Activated B cell treated with CpG ODN at 0.5 μM for 24 hours (primary cell): ENCODE results near the gene NCKAP1. TPM values are rescaled to one million over a fixed set of nuclear protein-coding genes. Genes with fewer than 3 reads are reported as not detected.

Experiments
- ATAC-seq: fragments of 200-7000 bp; cut with Tn5 transposase; one replicate; pipeline ENCODE4 v1.10.0; 2021; ENCODE audit warnings: low read depth, mild to moderate bottlenecking, moderate library complexity
- CTCF ChIA-PET: fragments of 350-600 bp; sonication (Branson Sonifier 250); formaldehyde crosslinking; loops from one replicate; lab custom pipeline; 2021; ENCODE audit warnings: antibody characterized with exemption; lab: Charles Lee
- POLR2A ChIA-PET: fragments of 350-600 bp; sonication (Branson Sonifier 250); formaldehyde crosslinking; loops from one replicate; lab custom pipeline; 2021; ENCODE audit warnings: antibody characterized with exemption; lab: Charles Lee
- DNase-seq: peaks from one replicate; pipeline ENCODE4 v3.0.0; 2022
- H3K27ac Mint-ChIP-seq: one replicate; pipeline ENCODE4 v1.8.0; 2020; ENCODE audit warnings: mixed read lengths
- H3K27me3 Mint-ChIP-seq: one replicate; pipeline ENCODE4 v1.8.0; 2021; ENCODE audit warnings: mixed read lengths
- H3K36me3 Mint-ChIP-seq: one replicate; pipeline ENCODE4 v1.8.0; 2021; ENCODE audit warnings: low read depth, mixed read lengths
- H3K4me1 Mint-ChIP-seq: one replicate; pipeline ENCODE4 v1.8.0; 2021; ENCODE audit warnings: mixed read lengths
- H3K4me3 Mint-ChIP-seq: one replicate; pipeline ENCODE4 v1.8.0; 2020; ENCODE audit warnings: mild to moderate bottlenecking, mixed read lengths
- H3K9me3 Mint-ChIP-seq: one replicate; pipeline ENCODE4 v1.8.0; 2020; ENCODE audit warnings: mixed read lengths
- intact Hi-C: fragments of 100-400 bp; cut with micrococcal nuclease; formaldehyde crosslinking; loops from one replicate; pipeline ENCODE4 v1.15.1; 2024
- total RNA-seq: library from RNA; stranded (reverse); gene quantifications from 2 replicates; pipeline ENCODE4 v1.2.3, GENCODE V29; 2022
- TF ChIP-seq, protein P1 (sequence below): fragments of 200-600 bp; IDR thresholded peaks from one replicate; pipeline ENCODE4 v1.8.0; 2022; ENCODE audit warnings: antibody characterized with exemption, mild to moderate bottlenecking

NCKAP1 gene
- total RNA-seq, 1 donor from 2014 or later, result not detected

DNA sequence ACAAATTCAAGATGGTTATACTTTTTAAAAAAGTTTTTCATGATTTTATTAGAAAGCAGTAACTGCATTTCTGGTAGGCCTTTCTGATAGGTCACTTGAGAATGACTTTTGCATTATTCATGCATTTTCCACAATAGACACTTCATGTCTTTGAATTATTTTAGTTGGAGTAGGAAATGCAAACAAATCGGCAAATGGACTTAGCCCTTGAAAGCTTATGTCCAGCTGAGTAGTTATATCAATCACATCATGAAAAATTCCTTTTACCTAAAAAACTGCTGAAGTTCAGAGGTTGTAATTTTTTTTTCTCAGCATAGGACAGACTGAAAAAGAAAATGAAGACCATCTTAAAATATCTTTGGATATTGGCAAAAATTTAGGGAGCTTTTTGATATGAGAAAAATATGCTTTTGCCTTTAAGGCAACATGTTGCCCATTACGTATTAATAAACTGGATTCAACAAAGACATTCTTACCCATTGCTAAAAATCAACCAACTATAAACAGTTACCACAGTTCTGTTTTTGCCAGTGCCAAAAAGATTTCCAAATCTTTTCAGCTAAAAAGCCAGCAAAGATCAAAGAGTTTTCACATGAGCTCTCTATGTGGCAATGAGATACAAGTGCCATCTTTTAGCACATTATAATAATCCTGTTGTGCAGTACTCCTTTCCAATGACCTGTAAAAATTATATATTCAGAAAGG, 126.3 kb downstream of the NCKAP1 start:
- ChIA-PET CTCF (no interaction called here), POLR2A (no interaction called here)
- Mint-ChIP-seq H3K27me3 (no peaks in the 10 kb centered on the region), H3K4me3 (no peak overlapping the region), H3K36me3 (no peaks in the 10 kb centered on the region), H3K9me3 (no peaks in the 10 kb centered on the region), H3K4me1 (no peaks in the 10 kb centered on the region), H3K27ac (no peak overlapping the region)
- ATAC-seq (no peak), DNase-seq (no peak)
- TF ChIP-seq, protein P1, sequence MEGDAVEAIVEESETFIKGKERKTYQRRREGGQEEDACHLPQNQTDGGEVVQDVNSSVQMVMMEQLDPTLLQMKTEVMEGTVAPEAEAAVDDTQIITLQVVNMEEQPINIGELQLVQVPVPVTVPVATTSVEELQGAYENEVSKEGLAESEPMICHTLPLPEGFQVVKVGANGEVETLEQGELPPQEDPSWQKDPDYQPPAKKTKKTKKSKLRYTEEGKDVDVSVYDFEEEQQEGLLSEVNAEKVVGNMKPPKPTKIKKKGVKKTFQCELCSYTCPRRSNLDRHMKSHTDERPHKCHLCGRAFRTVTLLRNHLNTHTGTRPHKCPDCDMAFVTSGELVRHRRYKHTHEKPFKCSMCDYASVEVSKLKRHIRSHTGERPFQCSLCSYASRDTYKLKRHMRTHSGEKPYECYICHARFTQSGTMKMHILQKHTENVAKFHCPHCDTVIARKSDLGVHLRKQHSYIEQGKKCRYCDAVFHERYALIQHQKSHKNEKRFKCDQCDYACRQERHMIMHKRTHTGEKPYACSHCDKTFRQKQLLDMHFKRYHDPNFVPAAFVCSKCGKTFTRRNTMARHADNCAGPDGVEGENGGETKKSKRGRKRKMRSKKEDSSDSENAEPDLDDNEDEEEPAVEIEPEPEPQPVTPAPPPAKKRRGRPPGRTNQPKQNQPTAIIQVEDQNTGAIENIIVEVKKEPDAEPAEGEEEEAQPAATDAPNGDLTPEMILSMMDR, result no peak
- intact Hi-C loops, result no loop called here

GRCh38 chr2:182910965-182911364, 127.3 kb downstream of the NCKAP1 start:
- CTCF ChIA-PET, result no interaction called here
- no peaks in the 10 kb centered on the region for H3K4me1 Mint-ChIP-seq
- no peaks in the 10 kb centered on the region for H3K9me3 Mint-ChIP-seq
- POLR2A ChIA-PET, result no interaction called here
- DNase-seq (no peak), ATAC-seq (no peak)
- TF ChIP-seq, protein P1, result no peak
- H3K36me3 Mint-ChIP-seq, result no peaks in the 10 kb centered on the region
- intact Hi-C loops, result no loop called here
- H3K4me3 Mint-ChIP-seq, result no peak overlapping the region
- no peaks in the 10 kb centered on the region for H3K27me3 Mint-ChIP-seq
- H3K27ac Mint-ChIP-seq, result no peak overlapping the region

- intact Hi-C loops, result no loop called here
- no peaks in the 10 kb centered on the region for H3K4me1 Mint-ChIP-seq
- DNase-seq (no peak), ATAC-seq (no peak)
- no peak overlapping the region for H3K4me3 Mint-ChIP-seq
- H3K36me3 Mint-ChIP-seq, result no peaks in the 10 kb centered on the region
- POLR2A ChIA-PET, result no interaction called here
- H3K9me3 Mint-ChIP-seq, result no peaks in the 10 kb centered on the region
- H3K27me3 Mint-ChIP-seq, result no peaks in the 10 kb centered on the region
- TF ChIP-seq, protein P1, result no peak
- CTCF ChIA-PET, result no interaction called here
- no peak overlapping the region for H3K27ac Mint-ChIP-seq
These were observed 131.0 kb downstream of the NCKAP1 start for GRCh38 chr2:182907081-182907830.

DNA sequence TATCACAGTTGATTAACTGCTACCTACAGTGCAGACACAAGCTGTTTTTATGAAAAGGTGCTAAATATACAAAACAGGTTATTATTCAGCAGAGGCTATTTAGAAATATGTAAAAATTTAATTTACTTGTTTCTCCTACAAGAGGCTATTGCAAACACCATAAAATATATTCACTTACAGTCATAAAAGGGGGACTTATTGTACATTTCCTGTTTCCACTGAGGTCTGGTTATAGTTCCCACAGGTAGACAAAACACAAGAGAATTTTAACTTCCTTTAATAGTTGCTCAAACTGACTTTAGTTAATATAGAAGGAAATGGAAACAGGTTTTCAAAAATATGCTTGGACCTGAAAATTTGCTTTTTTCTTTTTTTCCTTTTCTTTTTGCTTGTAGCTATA, 131.8 kb downstream of the NCKAP1 start:
- H3K27ac Mint-ChIP-seq, result no peak overlapping the region
- no peaks in the 10 kb centered on the region for H3K27me3 Mint-ChIP-seq
- no peaks in the 10 kb centered on the region for H3K36me3 Mint-ChIP-seq
- intact Hi-C loops, result no loop called here
- no peaks in the 10 kb centered on the region for H3K4me1 Mint-ChIP-seq
- TF ChIP-seq, protein P1, result no peak
- no peaks in the 10 kb centered on the region for H3K9me3 Mint-ChIP-seq
- no peak for ATAC-seq
- no peak overlapping the region for H3K4me3 Mint-ChIP-seq
- ChIA-PET POLR2A (no interaction called here), CTCF (no interaction called here)
- DNase-seq, result no peak

DNA sequence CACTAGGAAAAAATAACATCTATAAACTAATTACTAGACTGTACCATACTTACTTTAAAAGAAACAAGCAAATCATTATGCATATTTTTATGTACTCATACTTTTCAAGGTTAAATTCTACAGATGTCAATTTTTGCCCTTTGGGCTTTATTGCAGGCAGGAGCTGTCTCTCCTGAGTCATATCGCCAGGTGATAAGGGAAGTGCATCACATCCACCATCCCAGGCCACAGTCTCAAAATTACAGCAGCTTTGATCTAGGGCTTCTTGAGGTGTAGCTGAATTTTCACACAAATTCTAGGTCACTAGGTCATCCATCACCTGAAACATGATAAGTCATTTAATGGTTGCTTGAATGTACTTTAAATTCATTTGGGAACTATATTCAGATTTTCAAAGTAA, 133.4 kb downstream of the NCKAP1 start:
- POLR2A ChIA-PET, result no interaction called here
- no peak overlapping the region for H3K27ac Mint-ChIP-seq
- TF ChIP-seq, protein P1, result no peak
- DNase-seq (no peak), ATAC-seq (no peak)
- H3K4me3 Mint-ChIP-seq, result no peak overlapping the region
- H3K27me3 Mint-ChIP-seq, result no peaks in the 10 kb centered on the region
- no peaks in the 10 kb centered on the region for H3K9me3 Mint-ChIP-seq
- intact Hi-C loops, result no loop called here
- CTCF ChIA-PET, result no interaction called here
- no peaks in the 10 kb centered on the region for H3K4me1 Mint-ChIP-seq
- no peaks in the 10 kb centered on the region for H3K36me3 Mint-ChIP-seq
